Liver (tissue), 9 donors: ENCODE results near the gene ABHD8. TPM values are rescaled to one million over a fixed set of nuclear protein-coding genes. Genes with fewer than 3 reads are reported as not detected.

Experiments used
- DNase-seq: peaks from one replicate; pipeline ENCODE4 v3.0.0-alpha.2; 2017; ENCODE audit warnings: low spot score
- H3K27ac ChIP-seq, 2 donors: one replicate each; pipeline ENCODE4 v1.7.0; 2013; ENCODE audit warnings: inconsistent platforms in 2 of 2, low read length in 2 of 2, control low read depth in 1 of 2, low read depth in 1 of 2, mild to moderate bottlenecking in 1 of 2
- H3K27me3 ChIP-seq, 4 donors: one replicate each; pipeline versions ENCODE4 v1.6.1 to v1.7.0; 2013; ENCODE audit warnings: low read length in 3 of 4, inconsistent platforms in 1 of 4, mild to moderate bottlenecking in 1 of 4, moderate library complexity in 1 of 4; ENCODE audit not compliant: control insufficient read depth in 4 of 4, insufficient read depth in 4 of 4
- H3K36me3 ChIP-seq, 4 donors: one replicate each; pipeline versions ENCODE4 v1.6.1 to v1.7.0; 2013; ENCODE audit warnings: low read length in 3 of 4, mild to moderate bottlenecking in 3 of 4, low read depth in 1 of 4, moderate library complexity in 1 of 4; ENCODE audit not compliant: control insufficient read depth in 4 of 4, insufficient read depth in 3 of 4
- H3K4me1 ChIP-seq, 4 donors: one replicate each; pipeline versions ENCODE4 v1.6.1 to v1.7.0; 2013; ENCODE audit warnings: low read length in 3 of 4, mild to moderate bottlenecking in 3 of 4, moderate library complexity in 1 of 4; ENCODE audit not compliant: control insufficient read depth in 4 of 4, insufficient read depth in 4 of 4
- H3K4me3 ChIP-seq, 3 donors: one replicate each; pipeline versions ENCODE4 v1.6.1 to v1.7.0; 2013; ENCODE audit warnings: low read length in 3 of 3, control low read depth in 1 of 3, low read depth in 1 of 3, mild to moderate bottlenecking in 1 of 3
- H3K9ac ChIP-seq, 2 donors: one replicate each; pipeline ENCODE4 v1.7.0; 2013; ENCODE audit warnings: low read length in 2 of 2, mild to moderate bottlenecking in 2 of 2, moderate library complexity in 2 of 2, control low read depth in 1 of 2, low read depth in 1 of 2
- H3K9me3 ChIP-seq, 4 donors: one replicate each; pipeline versions ENCODE4 v1.6.1 to v1.7.0; 2013; ENCODE audit warnings: low read length in 3 of 4; ENCODE audit not compliant: control insufficient read depth in 4 of 4
- EGR1 ChIP-seq, 2 donors: IDR thresholded peaks; 2 replicates each; pipeline ENCODE4 v1.6.1; 2016 to 2018; ENCODE audit warnings: antibody characterized with exemption in 2 of 2, low read depth in 2 of 2
- FOXA1 ChIP-seq: IDR thresholded peaks from 2 replicates; pipeline ENCODE4 v1.6.1; 2016; ENCODE audit warnings: antibody characterized with exemption
- FOXA2 ChIP-seq: IDR thresholded peaks from 2 replicates; pipeline ENCODE4 v1.6.1; 2016; ENCODE audit warnings: antibody characterized with exemption
- GABPA ChIP-seq, 2 donors: IDR thresholded peaks in 1 of 2; conservative IDR thresholded peaks in 1 of 2; 2 replicates each; pipeline ENCODE4 v1.6.1; 2016; ENCODE audit warnings: antibody characterized with exemption in 2 of 2, mild to moderate bottlenecking in 1 of 2, moderate library complexity in 1 of 2
- HNF4A ChIP-seq, 2 donors: conservative IDR thresholded peaks; 2 replicates each; pipeline ENCODE4 v1.6.1; 2016; ENCODE audit warnings: antibody characterized with exemption in 2 of 2, mild to moderate bottlenecking in 2 of 2
- NR2F2 ChIP-seq: IDR thresholded peaks from 2 replicates; pipeline ENCODE4 v1.6.1; 2016; ENCODE audit warnings: antibody characterized with exemption
- RXRA ChIP-seq, 2 donors: IDR thresholded peaks; 2 replicates each; pipeline ENCODE4 v1.6.1; 2017 to 2018; ENCODE audit warnings: antibody characterized with exemption in 2 of 2, mild to moderate bottlenecking in 1 of 2
- SP1 ChIP-seq: IDR thresholded peaks from 2 replicates; pipeline ENCODE4 v1.6.1; 2018; ENCODE audit warnings: antibody characterized with exemption, mild to moderate bottlenecking
- TAF1 ChIP-seq: conservative IDR thresholded peaks from 2 replicates; pipeline ENCODE4 v1.6.1; 2016; ENCODE audit warnings: antibody characterized with exemption, mild to moderate bottlenecking
- YY1 ChIP-seq: IDR thresholded peaks from 2 replicates; pipeline ENCODE4 v1.6.1; 2016; ENCODE audit warnings: antibody characterized with exemption, mild to moderate bottlenecking
- WGBS: extraction: QIAGEN DNeasy Blood & Tissue Kit; methylation state at CpG from one replicate; pipeline ENCODE4 v1.1.7; 2013; 5-methylcytosine and 5-hydroxymethylcytosine counted together
- polyA plus RNA-seq, 2 donors: library from polyadenylated mRNA; stranded (reverse) in 1 of 2; unstranded in 1 of 2; fragments of 200-250 nt in 1 of 2; fragments of >200 nt in 1 of 2; fragmentation: Nextera tagmentation in 1 of 2; extraction: Ambion mirVana in 1 of 2; gene quantifications; one replicate each; pipeline versions ENCODE4 v1.2.1 to v1.2.3, GENCODE V29; 2013 to 2015
- total RNA-seq, 2 donors: library from RNA; depleted of rRNA; stranded (reverse); fragments of >200 nt; gene quantifications; one replicate each; pipeline ENCODE4 v1.2.3, GENCODE V29; 2014
- TF ChIP-seq, protein P1 (sequence below): fragments of 150-350 bp; IDR thresholded peaks from 2 replicates; pipeline ENCODE4 v1.5.1; 2017; ENCODE audit warnings: improper control_type of control experiment, low read depth, low read length; ENCODE audit not compliant: missing input control
- TF ChIP-seq, protein P2 (sequence below): IDR thresholded peaks from 2 replicates; pipeline ENCODE4 v1.6.1; 2016; ENCODE audit warnings: antibody characterized with exemption
- TF ChIP-seq, protein P3 (sequence below): IDR thresholded peaks from 2 replicates; pipeline ENCODE4 v1.6.1; 2016; ENCODE audit warnings: antibody characterized with exemption
- TF ChIP-seq, protein P4 (sequence below): IDR thresholded peaks from 2 replicates; pipeline ENCODE4 v1.6.1; 2016; ENCODE audit warnings: antibody characterized with exemption
- donor health status: healthy.
- donor health status: healthy.
- donor health status: healthy.
- donor health status: healthy.
- donor health status: healthy.

Gene ABHD8
- total and polyA plus RNA-seq, 4 donors = 6.3 to 26.9 (median 14.4) TPM

DNA sequence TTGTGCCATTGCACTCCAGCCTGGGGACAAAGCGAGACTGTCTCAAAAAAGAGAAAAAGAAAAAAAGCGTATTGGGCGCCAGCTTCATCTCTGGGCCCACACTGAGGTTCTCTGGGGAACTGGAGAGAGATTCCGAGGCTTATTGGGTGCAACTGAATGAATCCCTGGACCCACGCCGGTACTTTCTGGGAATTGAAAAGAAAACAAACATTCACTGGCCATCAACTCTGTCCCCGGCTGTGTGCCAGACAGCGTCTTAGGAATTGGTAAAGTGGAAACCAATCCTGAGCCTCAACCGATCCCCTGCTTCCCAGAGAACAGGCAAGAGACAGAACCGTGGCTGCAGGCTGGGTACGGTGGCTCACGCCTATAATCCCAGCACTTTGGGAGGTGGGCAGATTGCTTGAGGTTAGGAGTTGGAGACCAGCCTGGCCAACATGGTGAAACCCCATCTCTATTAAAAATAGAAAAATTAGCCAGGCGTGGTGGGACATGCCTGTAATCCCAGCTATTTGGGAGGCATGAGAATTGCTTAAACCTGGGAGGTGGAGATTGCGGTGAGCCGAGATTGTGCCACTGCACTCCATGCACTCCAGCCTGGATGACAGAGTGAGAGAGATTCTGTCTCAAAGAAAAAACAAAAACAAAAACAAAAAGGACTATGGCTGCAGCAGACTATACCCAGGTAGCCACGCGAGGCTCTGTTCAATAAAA lies 22.8 kb upstream of the ABHD8 start:
- Histone ChIP-seq H3K4me1 (peaks cover 12 to 23% (median 14%) of the 10 kb centered on the region in 4 donors), H3K9ac (no peak overlapping the region), H3K27me3 (no peaks in the 10 kb centered on the region), H3K27ac (no peak overlapping the region), H3K4me3 (no peak overlapping the region), H3K36me3 (peaks cover 0 to 7% (median 0%) of the 10 kb centered on the region in 4 donors), H3K9me3 (no peaks in the 10 kb centered on the region)
- DNase-seq = no peak
- TF ChIP-seq TAF1 (no peak), HNF4A (conservative IDR thresholded peaks at IDR 0.05) (peak; percentile 41 to 45), FOXA2 (no peak), RXRA (IDR thresholded peaks at IDR 0.05) (peak; percentile 14 to 34)
- 55% methylated on average over 17 of the region's 17 CpGs for WGBS

DNA sequence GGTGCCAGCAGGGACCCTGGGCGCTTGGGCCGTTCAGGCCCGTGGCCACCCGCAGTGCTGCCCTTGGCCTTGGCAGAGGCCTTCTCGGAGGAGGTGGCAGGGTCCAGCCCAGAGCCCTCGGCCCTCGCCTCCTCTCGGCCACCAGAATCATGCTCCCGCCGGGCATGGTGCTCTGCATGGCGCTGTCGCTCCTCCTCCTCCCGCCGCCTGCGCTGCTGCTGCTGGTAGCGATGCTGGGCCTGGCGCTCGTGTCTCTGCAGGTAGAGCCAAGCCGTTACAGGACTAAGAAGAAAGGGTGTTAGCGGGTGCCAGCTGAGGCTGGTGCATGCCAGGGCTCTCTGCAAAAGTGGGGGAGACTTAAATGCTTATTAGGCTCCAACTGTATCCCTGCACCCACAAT lies 21.9 kb upstream of the ABHD8 start:
- Histone ChIP-seq H3K9me3 (no peaks in the 10 kb centered on the region), H3K27me3 (no peaks in the 10 kb centered on the region), H3K27ac (peak overlapping the region in 1 of 2 donors; percentile 31), H3K9ac (no peak overlapping the region), H3K4me3 (no peak overlapping the region), H3K36me3 (peaks cover 7 to 16% (median 7%) of the 10 kb centered on the region in 4 donors), H3K4me1 (peaks cover 12 to 23% (median 14%) of the 10 kb centered on the region in 4 donors)
- no peak for DNase-seq
- 97% methylated on average over 20 of the region's 20 CpGs for WGBS
- no peak for TF ChIP-seq FOXA1
- TF ChIP-seq, protein P1, sequence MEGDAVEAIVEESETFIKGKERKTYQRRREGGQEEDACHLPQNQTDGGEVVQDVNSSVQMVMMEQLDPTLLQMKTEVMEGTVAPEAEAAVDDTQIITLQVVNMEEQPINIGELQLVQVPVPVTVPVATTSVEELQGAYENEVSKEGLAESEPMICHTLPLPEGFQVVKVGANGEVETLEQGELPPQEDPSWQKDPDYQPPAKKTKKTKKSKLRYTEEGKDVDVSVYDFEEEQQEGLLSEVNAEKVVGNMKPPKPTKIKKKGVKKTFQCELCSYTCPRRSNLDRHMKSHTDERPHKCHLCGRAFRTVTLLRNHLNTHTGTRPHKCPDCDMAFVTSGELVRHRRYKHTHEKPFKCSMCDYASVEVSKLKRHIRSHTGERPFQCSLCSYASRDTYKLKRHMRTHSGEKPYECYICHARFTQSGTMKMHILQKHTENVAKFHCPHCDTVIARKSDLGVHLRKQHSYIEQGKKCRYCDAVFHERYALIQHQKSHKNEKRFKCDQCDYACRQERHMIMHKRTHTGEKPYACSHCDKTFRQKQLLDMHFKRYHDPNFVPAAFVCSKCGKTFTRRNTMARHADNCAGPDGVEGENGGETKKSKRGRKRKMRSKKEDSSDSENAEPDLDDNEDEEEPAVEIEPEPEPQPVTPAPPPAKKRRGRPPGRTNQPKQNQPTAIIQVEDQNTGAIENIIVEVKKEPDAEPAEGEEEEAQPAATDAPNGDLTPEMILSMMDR = no peak
- TF ChIP-seq HNF4A (conservative IDR thresholded peaks at IDR 0.05) = no peak
- no peak for TF ChIP-seq GABPA (IDR thresholded peaks at IDR 0.05 in 1 of 2, conservative IDR thresholded peaks at IDR 0.05 in 1 of 2)
- TF ChIP-seq, protein P2, sequence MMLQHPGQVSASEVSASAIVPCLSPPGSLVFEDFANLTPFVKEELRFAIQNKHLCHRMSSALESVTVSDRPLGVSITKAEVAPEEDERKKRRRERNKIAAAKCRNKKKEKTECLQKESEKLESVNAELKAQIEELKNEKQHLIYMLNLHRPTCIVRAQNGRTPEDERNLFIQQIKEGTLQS = no peak
- TF ChIP-seq NR2F2 = no peak
- TF ChIP-seq YY1 = no peak
- TF ChIP-seq EGR1 (IDR thresholded peaks at IDR 0.05; ENCODE audit: low read depth in 2 of 2) = no peak

DNA sequence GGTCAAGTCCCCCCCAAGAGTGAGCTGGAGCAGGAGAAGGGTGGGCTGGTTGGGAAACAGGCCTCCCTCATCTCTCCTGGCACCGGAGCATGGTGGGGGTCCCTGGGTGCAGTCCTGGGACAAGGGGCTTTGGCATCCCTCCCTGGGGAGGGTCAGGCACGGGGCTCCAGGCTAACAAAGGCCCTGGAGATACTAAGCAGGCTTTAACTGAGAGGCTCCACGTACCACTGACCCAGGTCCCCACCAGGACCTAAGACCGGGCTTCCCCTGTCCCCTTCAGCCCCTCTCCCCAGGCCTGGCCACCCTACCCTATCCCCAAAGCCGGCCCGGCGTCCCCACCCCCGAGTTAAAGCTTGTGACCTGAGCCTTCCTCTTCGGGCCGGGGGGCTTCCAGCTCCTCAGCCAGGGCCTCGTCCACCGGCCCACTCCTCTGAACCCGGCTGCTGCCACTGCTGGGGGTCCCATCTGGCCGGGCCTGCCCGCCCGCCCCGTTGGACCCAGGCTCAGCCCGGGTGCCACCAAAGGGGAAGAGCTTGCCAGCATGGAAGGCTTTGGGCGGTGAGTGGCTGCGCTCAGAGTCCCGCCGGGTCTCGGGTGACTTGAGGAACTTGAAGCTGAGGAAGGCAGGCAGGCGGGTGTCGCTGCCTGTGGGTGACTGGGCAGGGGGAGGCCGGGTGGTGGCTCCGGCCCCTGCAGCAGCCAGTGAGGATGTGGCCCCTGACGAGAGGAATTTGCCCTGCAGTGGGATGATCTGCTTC lies 21.3 kb upstream of the ABHD8 start:
- 95% methylated on average over 28 of the region's 28 CpGs for WGBS
- H3K4me1 ChIP-seq = peaks cover 12 to 23% (median 14%) of the 10 kb centered on the region in 4 donors
- no peaks in the 10 kb centered on the region for H3K27me3 ChIP-seq
- DNase-seq = no peak
- H3K9me3 ChIP-seq = no peaks in the 10 kb centered on the region
- H3K4me3 ChIP-seq = no peak overlapping the region
- H3K27ac ChIP-seq = peak overlapping the region in 1 of 2 donors; percentile 31
- no peak overlapping the region for H3K9ac ChIP-seq
- TF ChIP-seq, protein P3, sequence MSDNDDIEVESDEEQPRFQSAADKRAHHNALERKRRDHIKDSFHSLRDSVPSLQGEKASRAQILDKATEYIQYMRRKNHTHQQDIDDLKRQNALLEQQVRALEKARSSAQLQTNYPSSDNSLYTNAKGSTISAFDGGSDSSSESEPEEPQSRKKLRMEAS = no peak
- TF ChIP-seq, protein P4, sequence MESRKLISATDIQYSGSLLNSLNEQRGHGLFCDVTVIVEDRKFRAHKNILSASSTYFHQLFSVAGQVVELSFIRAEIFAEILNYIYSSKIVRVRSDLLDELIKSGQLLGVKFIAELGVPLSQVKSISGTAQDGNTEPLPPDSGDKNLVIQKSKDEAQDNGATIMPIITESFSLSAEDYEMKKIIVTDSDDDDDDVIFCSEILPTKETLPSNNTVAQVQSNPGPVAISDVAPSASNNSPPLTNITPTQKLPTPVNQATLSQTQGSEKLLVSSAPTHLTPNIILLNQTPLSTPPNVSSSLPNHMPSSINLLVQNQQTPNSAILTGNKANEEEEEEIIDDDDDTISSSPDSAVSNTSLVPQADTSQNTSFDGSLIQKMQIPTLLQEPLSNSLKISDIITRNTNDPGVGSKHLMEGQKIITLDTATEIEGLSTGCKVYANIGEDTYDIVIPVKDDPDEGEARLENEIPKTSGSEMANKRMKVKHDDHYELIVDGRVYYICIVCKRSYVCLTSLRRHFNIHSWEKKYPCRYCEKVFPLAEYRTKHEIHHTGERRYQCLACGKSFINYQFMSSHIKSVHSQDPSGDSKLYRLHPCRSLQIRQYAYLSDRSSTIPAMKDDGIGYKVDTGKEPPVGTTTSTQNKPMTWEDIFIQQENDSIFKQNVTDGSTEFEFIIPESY = no peak
- TF ChIP-seq SP1 = no peak
- peaks cover 7 to 22% (median 10%) of the 10 kb centered on the region in 4 donors for H3K36me3 ChIP-seq
